GM10266 (cell line): ENCODE measurements around the gene TUT7.
"Not testable (repeated sequence)": the region's sequence is repeated elsewhere in the genome, so short reads cannot be mapped to it uniquely, and the experiment has no call there.

Experiments used
- DNase-seq: peaks from one replicate; pipeline ENCODE4 v3.0.0; 2012; ENCODE audit errors: extremely low spot score
- CTCF ChIP-seq: IDR thresholded peaks from 2 replicates; pipeline ENCODE4 v1.5.1; 2012; ENCODE audit warnings: mild to moderate bottlenecking, low read depth; ENCODE audit not compliant: control insufficient read depth, insufficient read depth; ENCODE audit errors: missing control alignments

TUT7 gene

DNA sequence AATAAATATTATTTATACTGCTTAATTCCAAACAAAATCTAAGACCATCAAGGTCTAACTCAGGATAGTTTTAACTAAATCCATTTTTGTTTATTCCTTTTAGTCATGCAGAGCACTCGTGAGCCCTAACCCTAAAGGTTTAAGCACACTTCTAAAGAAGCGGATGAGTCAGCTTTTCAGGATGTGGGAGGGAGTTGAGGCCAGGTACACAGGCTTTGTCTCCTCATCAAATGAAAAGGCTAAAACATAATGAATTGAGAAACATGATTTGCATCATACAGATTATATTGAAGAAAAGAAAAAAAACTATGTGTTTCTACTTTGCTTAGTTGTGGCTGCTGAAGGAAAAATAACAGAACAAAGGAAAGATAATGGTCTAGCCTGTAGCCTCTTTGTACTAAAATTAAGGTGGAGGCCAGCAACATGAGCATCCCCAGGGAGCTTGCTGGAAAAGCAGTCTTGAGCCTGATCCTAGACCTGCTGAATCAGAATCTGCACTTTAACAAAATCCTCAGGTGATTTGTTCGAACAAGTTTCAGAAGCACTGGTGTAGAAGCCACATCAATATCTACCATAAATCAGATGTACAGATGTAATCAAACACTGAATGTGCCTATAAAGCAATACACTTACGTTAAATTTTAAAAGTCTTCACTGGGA, 50.8 kb downstream of the TUT7 start:
- no peak for TF ChIP-seq CTCF

DNA sequence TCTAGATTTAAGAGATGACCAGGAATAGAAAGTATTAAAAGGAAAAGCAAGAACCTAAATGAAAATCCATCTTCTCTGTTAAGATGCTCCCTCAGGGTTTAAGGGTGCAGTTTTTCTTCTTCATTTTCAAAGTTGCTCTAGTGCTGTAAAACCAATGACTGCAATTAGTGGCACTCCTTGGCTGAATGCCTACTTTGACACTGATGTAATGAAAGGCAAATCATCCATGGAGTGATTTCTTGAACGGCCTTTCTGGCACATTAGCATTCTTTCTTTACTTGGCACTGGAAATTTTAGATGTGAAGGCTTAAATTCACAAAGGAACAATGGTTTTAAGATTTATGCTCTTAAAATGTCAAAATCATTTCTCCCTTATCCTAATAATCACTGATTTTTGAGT, 52.5 kb downstream of the TUT7 start:
- DNase-seq: no peak
- TF ChIP-seq CTCF: no peak

More for the DNA sequence above, 50.8 kb downstream of the TUT7 start:
- no peak for DNase-seq

GRCh38 chr9:86300701-86301100, 53.5 kb downstream of the TUT7 start:
- no peak for DNase-seq
- no peak for TF ChIP-seq CTCF

GRCh38 chr9:86298873-86299272, 55.3 kb downstream of the TUT7 start:
- no peak for TF ChIP-seq CTCF
- DNase-seq: no peak

DNA sequence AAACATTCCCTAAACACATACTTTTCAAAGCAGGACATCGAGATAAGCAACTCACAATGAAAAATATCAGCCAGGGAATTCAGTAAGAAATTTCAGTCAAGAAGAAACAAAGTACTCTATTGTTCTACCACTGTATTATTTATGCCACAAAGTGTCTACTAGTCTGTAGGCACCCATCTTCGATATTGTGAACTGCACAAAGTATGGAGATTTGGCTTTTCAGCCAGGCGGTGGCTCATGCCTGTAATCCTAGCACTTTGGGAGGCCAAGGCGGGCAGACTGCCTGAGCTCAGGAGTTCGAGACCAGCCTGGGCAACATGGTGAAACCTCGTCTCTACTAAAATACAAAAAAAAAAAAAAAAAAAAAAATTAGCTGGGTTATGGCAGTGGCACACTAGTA, 63.9 kb downstream of the TUT7 start:
- DNase-seq: not testable (repeated sequence)

DNA sequence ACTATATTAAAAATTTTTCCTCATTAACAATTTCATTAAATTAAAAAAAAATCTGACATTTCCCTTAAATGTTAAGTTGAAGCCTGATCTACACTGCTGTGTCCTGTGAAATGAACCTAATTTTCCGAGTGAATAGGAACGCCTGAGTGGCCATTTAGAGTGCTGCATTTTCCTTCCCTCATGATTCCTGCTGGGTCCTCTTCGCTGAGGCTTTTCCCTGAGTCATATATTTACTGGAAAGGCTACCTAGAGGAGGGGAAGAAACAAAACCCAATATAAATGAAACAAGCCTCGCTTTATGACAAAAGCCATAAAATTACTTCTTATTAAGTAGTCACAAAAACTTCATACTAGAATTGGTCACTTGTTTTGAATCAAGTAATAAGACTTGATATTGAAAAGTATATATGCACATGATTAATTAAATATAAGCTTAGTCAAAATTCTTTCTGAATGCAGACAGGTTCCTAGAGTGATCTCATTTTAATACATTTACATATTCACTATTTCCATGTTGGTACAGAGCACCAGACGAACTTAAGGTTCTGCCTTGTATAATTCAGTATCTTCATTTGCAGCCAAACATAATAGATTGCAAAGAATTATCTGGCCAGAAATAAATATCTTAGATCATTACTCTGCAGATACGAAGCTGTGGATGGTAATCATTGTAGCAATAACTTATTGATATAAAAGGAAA, 65.6 kb downstream of the TUT7 start:
- no peak for DNase-seq
- TF ChIP-seq CTCF: no peak

GRCh38 chr9:86287013-86287412, 67.2 kb downstream of the TUT7 start:
- peak; percentile 43 for TF ChIP-seq CTCF
- peak; percentile 32 for DNase-seq
